ENCODE measurements around the gene PTPN22.

The PTPN22 gene

GRCh38 chr1:113871597-113872113, at the start of gene PTPN22:
TSS of gene PTPN22 (minus strand) at chr1:113871712.
- peak; percentile 96 for TF ChIP-seq MYC (IDR thresholded peaks at IDR 0.05; ENCODE audit: low read depth, low read length)
- peak; percentile 81 for TF ChIP-seq POLR2A (IDR thresholded peaks at IDR 0.05; ENCODE audit: extremely low read depth, insufficient read length)
- peak; percentile 95 for TF ChIP-seq MAX (IDR thresholded peaks at IDR 0.05; ENCODE audit: low read depth, low read length)
- no peak for TF ChIP-seq CTCF (IDR thresholded peaks at IDR 0.05; ENCODE audit: low read depth, low read length)
- peak within 1 kb of the TSS; percentile 79 for H3K4me3 ChIP-seq (ENCODE audit: low read depth, low read length)
- DNase-seq (ENCODE audit: low read depth) = peak; percentile 94

- H3K4me3 ChIP-seq (ENCODE audit: low read depth, low read length) = no peak overlapping the region
- TF ChIP-seq CTCF (IDR thresholded peaks at IDR 0.05; ENCODE audit: low read depth, low read length) (no peak), POLR2A (IDR thresholded peaks at IDR 0.05; ENCODE audit: extremely low read depth, insufficient read length) (no peak), MYC (IDR thresholded peaks at IDR 0.05; ENCODE audit: low read depth, low read length) (no peak), MAX (IDR thresholded peaks at IDR 0.05; ENCODE audit: low read depth, low read length) (no peak)
- DNase-seq (ENCODE audit: low read depth) = no peak
Measured at GRCh38 chr1:113918243-113918642, 46.7 kb upstream of the PTPN22 start.

GRCh38 chr1:113917400-113918082, 46.0 kb upstream of the PTPN22 start:
- H3K4me3 ChIP-seq (ENCODE audit: low read depth, low read length) = no peak overlapping the region
- DNase-seq (ENCODE audit: low read depth) = peak; percentile 29
- TF ChIP-seq MYC (IDR thresholded peaks at IDR 0.05; ENCODE audit: low read depth, low read length) (no peak), POLR2A (IDR thresholded peaks at IDR 0.05; ENCODE audit: extremely low read depth, insufficient read length) (no peak), MAX (IDR thresholded peaks at IDR 0.05; ENCODE audit: low read depth, low read length) (no peak), CTCF (IDR thresholded peaks at IDR 0.05; ENCODE audit: low read depth, low read length) (no peak)

- no peak overlapping the region for H3K4me3 ChIP-seq (ENCODE audit: low read depth, low read length)
- TF ChIP-seq MAX (IDR thresholded peaks at IDR 0.05; ENCODE audit: low read depth, low read length) (no peak), POLR2A (IDR thresholded peaks at IDR 0.05; ENCODE audit: extremely low read depth, insufficient read length) (no peak)
- DNase-seq (ENCODE audit: low read depth) = no peak
Measured at GRCh38 chr1:113916974-113917373, 45.5 kb upstream of the PTPN22 start.

GRCh38 chr1:113913887-113914664, 42.6 kb upstream of the PTPN22 start:
- H3K4me3 ChIP-seq (ENCODE audit: low read depth, low read length) = no peak overlapping the region
- no peak for DNase-seq (ENCODE audit: low read depth)
- TF ChIP-seq POLR2A (IDR thresholded peaks at IDR 0.05; ENCODE audit: extremely low read depth, insufficient read length) (no peak), CTCF (IDR thresholded peaks at IDR 0.05; ENCODE audit: low read depth, low read length) (no peak), MYC (IDR thresholded peaks at IDR 0.05; ENCODE audit: low read depth, low read length) (no peak), MAX (IDR thresholded peaks at IDR 0.05; ENCODE audit: low read depth, low read length) (no peak)

- no peak for DNase-seq (ENCODE audit: low read depth)
- no peak for TF ChIP-seq POLR2A (IDR thresholded peaks at IDR 0.05; ENCODE audit: extremely low read depth, insufficient read length)
- no peak for TF ChIP-seq MAX (IDR thresholded peaks at IDR 0.05; ENCODE audit: low read depth, low read length)
- no peak for TF ChIP-seq CTCF (IDR thresholded peaks at IDR 0.05; ENCODE audit: low read depth, low read length)
- TF ChIP-seq MYC (IDR thresholded peaks at IDR 0.05; ENCODE audit: low read depth, low read length) = no peak
- no peak overlapping the region for H3K4me3 ChIP-seq (ENCODE audit: low read depth, low read length)
Measured at GRCh38 chr1:113913312-113913668, 41.8 kb upstream of the PTPN22 start.

Measured in NB4 (cell line).